22Rv1 (cell line): ENCODE data around the gene KLHL40.

Source experiments
- H3K27ac ChIP-seq: fragments of 450-650 bp; 2 replicates; pipeline ENCODE4 v1.5.1; 2017
- ZFX ChIP-seq: fragments of 450-650 bp; IDR thresholded peaks from 2 replicates; pipeline ENCODE4 v1.6.1; 2017; ENCODE audit warnings: antibody characterized with exemption, borderline replicate concordance
- TF ChIP-seq, protein P1 (sequence below): fragments of 450-650 bp; IDR thresholded peaks from 2 replicates; pipeline ENCODE4 v1.5.1; 2017; ENCODE audit warnings: mild to moderate bottlenecking

The KLHL40 gene

DNA sequence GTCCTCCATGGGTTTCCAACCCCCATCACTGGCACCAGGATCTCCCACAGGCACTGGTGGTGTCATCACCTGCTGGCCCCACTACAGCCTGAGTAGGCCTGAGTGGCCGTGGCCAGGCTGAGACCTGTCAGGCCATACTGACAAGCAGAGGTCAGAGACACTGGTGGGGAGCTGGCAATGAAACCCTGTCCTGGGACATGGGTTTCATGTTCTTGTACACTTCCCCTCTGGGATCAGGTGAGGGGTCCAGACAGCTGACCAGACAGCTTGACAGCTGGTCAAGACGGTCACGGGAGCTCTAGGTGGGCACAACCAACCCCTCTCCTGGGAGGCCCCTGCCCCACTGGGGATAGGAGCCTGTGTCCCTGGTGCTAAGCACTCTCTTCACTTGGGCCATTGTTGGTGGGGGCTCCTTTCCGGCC is 18.7 kb upstream of the KLHL40 start:
- no peak for TF ChIP-seq ZFX
- TF ChIP-seq, protein P1, sequence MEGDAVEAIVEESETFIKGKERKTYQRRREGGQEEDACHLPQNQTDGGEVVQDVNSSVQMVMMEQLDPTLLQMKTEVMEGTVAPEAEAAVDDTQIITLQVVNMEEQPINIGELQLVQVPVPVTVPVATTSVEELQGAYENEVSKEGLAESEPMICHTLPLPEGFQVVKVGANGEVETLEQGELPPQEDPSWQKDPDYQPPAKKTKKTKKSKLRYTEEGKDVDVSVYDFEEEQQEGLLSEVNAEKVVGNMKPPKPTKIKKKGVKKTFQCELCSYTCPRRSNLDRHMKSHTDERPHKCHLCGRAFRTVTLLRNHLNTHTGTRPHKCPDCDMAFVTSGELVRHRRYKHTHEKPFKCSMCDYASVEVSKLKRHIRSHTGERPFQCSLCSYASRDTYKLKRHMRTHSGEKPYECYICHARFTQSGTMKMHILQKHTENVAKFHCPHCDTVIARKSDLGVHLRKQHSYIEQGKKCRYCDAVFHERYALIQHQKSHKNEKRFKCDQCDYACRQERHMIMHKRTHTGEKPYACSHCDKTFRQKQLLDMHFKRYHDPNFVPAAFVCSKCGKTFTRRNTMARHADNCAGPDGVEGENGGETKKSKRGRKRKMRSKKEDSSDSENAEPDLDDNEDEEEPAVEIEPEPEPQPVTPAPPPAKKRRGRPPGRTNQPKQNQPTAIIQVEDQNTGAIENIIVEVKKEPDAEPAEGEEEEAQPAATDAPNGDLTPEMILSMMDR, result no peak

DNA sequence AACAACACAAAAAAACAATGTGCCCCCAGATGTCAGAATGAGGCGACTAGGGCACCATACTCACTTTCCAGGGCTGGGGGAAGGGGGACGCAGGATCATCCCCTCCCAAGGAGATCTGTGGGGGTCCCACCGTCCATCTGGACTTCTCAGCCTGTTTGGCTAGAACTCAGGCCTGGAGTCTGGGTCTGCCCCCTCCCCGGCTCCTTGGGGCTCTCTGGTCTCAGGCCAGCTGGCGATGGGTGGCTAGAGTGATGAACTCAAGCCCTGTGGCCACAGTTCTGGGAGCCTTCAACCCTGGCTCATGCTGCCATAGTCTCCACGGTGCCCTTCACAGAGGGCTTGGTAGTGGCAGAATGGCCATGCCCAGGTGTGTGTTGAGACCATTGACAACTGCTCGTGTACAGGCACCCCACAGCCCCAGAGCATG is 18.2 kb upstream of the KLHL40 start:
- no peak for TF ChIP-seq ZFX
- TF ChIP-seq, protein P1, result no peak
- H3K27ac ChIP-seq, result no peak overlapping the region

More for the DNA sequence above, 18.7 kb upstream of the KLHL40 start:
- no peak overlapping the region for H3K27ac ChIP-seq

DNA sequence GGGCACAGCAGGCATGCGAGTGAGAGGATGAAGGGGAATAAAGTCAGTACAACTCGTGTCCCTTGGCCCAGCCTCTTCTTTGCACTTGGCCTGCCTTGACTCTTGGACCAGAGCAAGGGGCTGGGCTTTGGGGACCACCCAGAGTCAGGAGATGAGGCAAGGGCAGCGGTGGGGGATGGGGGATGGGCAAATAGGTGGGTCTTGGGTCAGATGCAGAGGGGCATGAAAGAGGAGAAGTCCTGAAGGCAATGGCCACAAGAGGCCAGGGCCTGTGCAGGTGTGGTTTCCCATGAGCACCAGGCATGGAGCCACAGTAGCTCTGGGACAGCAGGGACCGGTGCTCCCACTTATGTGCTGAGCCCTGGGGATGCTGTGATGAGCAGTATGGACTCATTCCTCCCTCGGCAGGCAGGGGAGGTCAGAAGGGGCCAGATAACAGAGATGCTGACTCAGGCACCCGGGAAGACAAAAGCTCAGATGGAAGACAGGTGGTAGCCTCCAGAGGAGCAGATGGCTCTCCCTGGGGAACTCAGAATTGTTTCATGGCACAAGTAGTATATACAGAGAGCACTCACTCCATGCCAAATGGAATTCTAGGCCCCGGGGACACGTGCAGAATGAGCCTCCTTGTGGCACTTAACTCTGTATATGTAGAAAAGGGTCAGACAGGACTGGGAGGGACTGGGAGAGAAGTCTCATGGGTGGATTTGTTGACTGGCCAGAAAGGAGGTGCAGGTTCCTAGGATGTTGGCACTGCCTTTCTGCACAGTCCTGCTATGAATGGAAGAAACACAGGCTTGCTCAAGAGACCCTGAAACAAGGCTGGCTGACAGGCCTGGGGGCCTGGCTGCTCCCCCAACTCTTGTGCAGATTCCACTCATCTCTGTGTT is 17.6 kb upstream of the KLHL40 start:
- TF ChIP-seq, protein P1, result no peak
- no peak for TF ChIP-seq ZFX
- no peak overlapping the region for H3K27ac ChIP-seq

DNA sequence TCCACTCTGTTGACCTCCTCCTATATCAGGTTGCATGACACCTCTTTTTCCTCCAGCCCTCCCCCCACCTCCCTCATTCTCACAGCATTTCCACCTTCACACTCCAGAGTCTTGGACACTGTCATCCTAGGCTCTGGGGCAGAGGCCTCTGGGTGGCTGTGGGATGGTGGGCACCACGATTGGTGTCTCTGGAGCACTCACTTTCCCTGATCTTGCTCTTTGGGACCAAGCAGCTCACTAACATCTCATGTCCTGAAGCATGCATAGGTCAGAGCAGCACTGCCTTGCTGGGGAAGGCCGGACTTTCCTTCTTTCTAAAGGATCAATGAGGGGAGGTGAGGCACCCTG is 16.9 kb upstream of the KLHL40 start:
- no peak overlapping the region for H3K27ac ChIP-seq
- TF ChIP-seq ZFX, result no peak
- TF ChIP-seq, protein P1, result no peak

DNA sequence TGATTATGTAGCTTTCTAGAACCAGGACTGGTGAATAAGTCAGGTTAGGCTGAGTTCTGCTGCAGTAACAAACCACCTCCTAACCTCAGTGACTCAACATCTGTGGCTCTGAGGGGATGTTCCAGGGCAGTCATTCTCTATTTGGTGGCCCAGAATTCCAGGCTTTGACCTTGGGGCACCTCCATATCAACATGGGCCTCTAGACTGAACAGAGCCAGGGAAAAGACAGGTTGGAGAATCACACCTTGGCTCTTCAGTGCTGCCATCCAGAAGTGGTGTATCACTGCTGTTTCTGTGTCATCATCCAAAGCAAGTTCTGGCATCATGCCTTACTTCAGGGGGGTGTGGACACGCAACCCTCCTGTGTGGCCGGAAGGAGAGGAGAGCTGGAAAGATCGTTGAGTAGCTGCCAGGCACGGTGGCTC is 16.5 kb upstream of the KLHL40 start:
- H3K27ac ChIP-seq, result no peak overlapping the region
- TF ChIP-seq, protein P1, result no peak
- TF ChIP-seq ZFX, result no peak

DNA sequence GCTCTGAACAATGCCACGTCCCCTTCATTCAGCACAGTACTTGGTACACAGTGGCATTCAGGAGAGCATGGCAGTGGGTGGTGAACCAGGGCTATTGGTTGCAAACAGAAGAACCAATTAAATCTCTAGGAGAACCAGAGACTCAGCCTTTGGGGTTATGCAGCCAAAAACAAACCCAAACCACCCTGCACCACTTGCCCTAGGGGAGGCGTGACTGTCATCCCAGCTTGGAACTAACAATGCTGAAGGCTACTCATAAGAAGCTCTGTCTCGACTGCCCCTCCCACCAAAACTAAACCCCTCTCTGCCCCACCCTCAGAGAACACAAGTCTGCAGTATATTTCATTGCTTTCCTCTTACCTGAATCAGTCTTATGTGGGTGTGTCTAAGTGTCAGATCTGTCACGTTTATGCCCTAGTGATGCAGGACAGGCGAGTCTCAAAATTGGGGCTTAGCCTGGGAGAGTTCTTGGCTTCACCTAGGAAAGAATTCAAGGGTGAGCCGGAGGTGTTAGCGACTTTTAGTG is 15.2 kb upstream of the KLHL40 start:
- H3K27ac ChIP-seq, result no peak overlapping the region
- TF ChIP-seq, protein P1, result no peak
- TF ChIP-seq ZFX, result no peak

DNA sequence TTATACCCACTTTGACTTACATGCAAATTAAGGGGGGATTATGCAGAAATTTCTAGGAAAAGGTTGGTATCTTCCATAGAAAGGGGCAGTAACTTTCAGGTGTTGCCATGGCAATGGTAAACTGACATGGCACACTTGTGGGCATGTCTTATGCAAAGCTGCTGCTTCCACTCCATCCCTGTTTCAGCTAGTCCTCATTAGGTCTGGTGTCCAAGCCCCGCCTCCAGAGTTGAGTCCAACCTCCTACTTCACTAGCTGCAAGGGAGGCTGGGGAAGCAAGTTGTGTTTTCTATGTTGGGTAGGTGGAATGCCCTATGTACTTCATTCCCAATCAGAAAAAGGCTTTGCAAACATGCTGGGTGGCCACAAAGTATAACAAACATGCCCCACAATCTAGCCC is 14.7 kb upstream of the KLHL40 start:
- TF ChIP-seq, protein P1, result no peak
- TF ChIP-seq ZFX, result no peak

More for the DNA sequence above, 14.7 kb upstream of the KLHL40 start:
- no peak overlapping the region for H3K27ac ChIP-seq
